GF-D8 (cell line): ENCODE data around the gene DBH.

ENCODE experiments used
- DNase-seq: peaks from one replicate; lab custom pipeline; 2025; lab: John Stamatoyannopoulos, UW

The DBH gene

GRCh38 chr9:133635533-133636531 is at the start of gene DBH:
TSS of gene DBH (plus strand) at chr9:133636363. CDS start at chr9:133636372, 9 bp downstream.
- no peak for DNase-seq

- no peak for DNase-seq
These were observed 49.1 kb upstream of the DBH start for GRCh38 chr9:133587051-133587450.

GRCh38 chr9:133587466-133587865 is 48.7 kb upstream of the DBH start:
- no peak for DNase-seq

DNA sequence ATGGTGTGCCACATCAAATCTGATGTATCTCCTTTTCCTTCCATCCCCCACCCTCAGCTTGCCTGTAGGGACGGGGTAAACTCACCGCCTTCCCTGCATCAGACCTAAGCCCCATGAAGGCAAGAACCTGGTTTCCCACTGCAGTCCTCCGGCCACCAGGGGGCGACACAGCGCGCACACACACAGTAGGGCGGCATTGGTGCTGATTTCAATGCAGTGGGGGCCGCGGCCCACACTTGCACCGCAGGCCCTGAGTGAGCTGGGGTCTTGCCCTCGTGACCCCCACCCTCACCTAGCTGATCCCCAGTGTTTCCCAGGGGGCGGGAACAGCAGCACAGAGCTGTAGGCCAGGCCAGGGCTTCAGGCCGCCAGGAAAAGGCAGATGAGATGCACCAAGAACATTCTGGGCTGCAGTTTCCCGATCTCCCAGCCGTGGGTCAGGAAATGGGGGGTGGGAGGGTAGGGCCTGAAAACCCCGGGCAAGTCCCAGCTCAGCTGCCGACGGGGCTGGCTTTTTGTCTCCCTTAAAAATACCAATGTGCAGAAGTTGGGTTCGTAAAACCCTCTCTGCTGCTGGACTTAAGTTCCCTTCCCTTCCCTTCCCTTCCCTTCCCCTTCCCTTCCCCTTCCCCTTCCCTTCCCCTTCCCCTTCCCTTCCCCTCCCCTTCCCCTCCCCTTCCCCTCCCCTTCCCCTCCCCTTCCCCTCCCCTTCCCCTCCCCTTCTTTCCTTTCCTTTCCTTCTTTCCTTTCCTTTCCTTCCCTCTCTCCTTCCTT is 46.5 kb upstream of the DBH start:
- no peak for DNase-seq

GRCh38 chr9:133590231-133590855 is 45.8 kb upstream of the DBH start:
- no peak for DNase-seq

DNA sequence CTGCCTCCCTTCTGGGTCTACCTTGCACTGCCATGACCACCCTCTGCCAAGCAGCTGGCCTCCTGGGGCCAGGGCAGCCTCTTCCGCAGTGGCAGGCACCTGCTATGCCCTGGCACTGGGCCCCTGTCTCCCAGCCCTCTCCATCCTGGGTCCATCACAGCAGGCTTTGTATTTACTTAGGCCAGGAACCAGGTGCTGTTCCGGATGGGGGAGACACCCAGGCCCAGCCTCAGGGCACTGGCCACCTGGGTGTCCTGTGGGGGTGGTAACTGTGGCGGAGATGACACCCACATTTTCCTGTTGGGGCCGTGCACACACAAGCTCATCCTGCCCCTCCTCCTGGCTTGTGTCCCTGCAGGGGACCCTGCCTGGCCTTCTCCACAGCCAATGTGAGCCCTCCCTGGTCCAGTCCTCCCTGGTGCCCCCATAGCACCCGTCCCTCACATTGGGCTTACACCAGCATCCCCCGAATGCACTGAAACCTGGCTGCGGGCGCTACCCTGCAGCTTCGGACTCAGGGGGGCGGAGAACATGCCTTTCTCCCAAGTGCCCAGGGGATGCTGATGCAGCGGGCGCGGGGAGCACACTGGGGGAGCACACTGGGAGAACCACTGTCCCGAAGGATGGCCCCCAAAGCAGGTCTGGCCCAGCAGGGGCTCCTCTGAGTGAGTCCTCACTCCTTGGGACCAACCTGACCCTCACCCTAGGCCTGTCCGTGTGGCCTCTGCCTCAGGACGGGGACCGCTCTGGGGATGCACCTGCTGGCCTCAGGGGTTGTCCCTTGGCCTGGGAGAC is 44.9 kb upstream of the DBH start:
- DNase-seq = no peak

DNA sequence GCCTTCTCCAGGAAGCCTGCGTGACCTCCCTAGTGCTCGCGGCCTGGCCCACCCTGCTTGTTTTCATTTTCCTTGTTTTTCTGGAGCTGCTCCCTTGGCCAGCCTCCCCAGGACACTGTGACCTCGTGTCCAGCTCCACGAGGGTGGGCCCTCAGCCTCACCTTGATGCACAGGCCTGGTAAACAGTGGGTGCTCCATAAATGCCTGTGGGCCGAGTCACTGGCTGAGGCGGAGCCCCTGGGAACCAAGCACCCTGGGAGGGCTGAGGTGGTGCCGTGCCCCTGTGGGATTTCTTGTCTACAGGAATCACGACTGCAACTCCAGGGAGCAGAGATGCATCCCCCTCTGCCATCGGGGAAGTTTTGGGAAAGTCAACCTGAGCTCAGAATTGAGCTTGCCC is 44.2 kb upstream of the DBH start:
- no peak for DNase-seq

GRCh38 chr9:133592731-133593409 is 43.3 kb upstream of the DBH start:
- DNase-seq = no peak

- DNase-seq = no peak
These were observed 42.4 kb upstream of the DBH start for GRCh38 chr9:133593587-133594253.

GRCh38 chr9:133594310-133594709 is 41.9 kb upstream of the DBH start:
- no peak for DNase-seq

GRCh38 chr9:133595910-133596309 is 40.3 kb upstream of the DBH start:
- no peak for DNase-seq

DNA sequence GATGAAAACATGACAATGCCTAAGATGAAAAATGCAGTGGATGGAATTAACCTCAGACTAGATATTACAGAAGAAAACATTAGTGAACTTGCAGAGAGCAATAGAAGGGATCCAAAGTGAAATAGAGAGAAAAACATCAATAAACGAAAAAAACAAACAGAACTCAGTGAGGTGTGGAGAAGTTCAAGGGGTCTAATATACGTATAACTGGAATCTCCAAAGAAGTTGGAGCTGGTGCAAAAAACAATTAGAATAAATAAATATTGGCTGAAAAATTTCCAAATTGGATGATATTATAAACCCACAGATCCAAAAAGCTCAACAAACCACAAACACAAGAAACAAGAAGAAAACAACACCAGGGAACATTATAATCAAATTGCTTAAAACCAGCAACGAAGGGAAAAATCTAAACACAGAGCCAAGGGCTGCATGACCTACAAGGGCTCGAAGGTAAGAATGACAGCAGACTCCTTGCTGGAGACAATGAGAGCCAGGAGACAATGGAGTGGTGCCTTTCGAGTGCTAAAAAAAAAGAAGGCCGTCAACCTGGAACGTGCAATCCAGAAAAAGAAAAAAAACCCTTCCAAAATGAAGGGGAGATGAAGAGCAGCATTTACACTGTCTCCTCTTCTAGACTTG is 38.7 kb upstream of the DBH start:
- DNase-seq = no peak

- DNase-seq = no peak
These were observed 37.2 kb upstream of the DBH start for GRCh38 chr9:133598978-133599377.

GRCh38 chr9:133599470-133600173 is 36.5 kb upstream of the DBH start:
- DNase-seq = no peak

- no peak for DNase-seq
These were observed 35.4 kb upstream of the DBH start for GRCh38 chr9:133600739-133601138.

GRCh38 chr9:133601746-133602145 is 34.4 kb upstream of the DBH start:
- no peak for DNase-seq

- DNase-seq = no peak
These were observed 33.9 kb upstream of the DBH start for GRCh38 chr9:133602277-133602676.

GRCh38 chr9:133603135-133603927 is 32.8 kb upstream of the DBH start:
- no peak for DNase-seq

GRCh38 chr9:133604214-133604613 is 31.9 kb upstream of the DBH start:
- no peak for DNase-seq
